NB4 (cell line): ENCODE data around the gene CFI.

Experiments used
- DNase-seq: peaks from one replicate; pipeline ENCODE4 v3.0.0; 2010; ENCODE audit warnings: low read depth
- H3K4me3 ChIP-seq: one replicate; pipeline ENCODE4 v1.5.1; 2011; ENCODE audit warnings: mild to moderate bottlenecking, low read depth, low read length, moderate library complexity
- MAX ChIP-seq: IDR thresholded peaks from 2 replicates; pipeline ENCODE4 v1.6.1; 2011; ENCODE audit warnings: low read depth, low read length
- MYC ChIP-seq: IDR thresholded peaks from 2 replicates; pipeline ENCODE4 v1.6.1; 2011; ENCODE audit warnings: low read depth, low read length
- POLR2A ChIP-seq: IDR thresholded peaks from 2 replicates; pipeline ENCODE4 v1.6.1; 2011; ENCODE audit warnings: mild to moderate bottlenecking; ENCODE audit not compliant: insufficient read length; ENCODE audit errors: extremely low read depth
- TF ChIP-seq, protein P1 (sequence below): IDR thresholded peaks from one replicate; pipeline ENCODE4 v1.5.1; 2012; ENCODE audit warnings: low read depth, low read length

Gene CFI

DNA sequence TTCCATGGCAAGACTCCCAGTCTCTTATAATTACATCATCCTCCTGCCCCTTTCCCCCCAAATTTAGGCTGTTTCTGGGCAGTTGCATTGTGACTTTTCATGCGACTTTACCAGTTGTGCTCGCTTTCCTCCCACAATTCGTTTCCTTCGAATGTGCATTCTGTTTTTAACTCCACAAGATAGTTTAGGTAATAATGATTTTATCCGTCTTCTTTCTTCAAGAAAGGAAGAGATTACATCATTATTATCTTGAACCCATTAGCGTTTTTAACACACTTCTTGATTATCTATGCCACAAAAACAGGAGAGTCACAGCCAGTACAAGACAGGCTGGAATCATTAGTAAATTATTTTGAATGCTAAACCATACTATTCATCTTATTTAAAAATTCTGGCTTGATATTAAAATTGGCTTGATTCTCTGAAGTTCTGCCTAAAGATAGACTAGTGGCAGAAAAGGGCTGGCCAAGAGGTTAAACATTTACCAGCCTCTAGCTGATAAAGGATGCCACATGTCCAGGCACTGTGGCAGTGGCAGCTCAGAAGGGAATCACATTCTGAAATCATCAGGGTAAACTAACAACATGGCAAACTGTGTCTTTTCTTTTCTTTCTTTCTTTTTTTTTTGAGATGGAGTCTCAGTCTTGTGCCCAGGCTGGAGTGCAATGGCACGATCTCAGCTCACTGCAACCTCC lies 52.3 kb downstream of the CFI start:
- TF ChIP-seq POLR2A: no peak
- no peak for TF ChIP-seq MYC
- TF ChIP-seq MAX: no peak
- TF ChIP-seq, protein P1, sequence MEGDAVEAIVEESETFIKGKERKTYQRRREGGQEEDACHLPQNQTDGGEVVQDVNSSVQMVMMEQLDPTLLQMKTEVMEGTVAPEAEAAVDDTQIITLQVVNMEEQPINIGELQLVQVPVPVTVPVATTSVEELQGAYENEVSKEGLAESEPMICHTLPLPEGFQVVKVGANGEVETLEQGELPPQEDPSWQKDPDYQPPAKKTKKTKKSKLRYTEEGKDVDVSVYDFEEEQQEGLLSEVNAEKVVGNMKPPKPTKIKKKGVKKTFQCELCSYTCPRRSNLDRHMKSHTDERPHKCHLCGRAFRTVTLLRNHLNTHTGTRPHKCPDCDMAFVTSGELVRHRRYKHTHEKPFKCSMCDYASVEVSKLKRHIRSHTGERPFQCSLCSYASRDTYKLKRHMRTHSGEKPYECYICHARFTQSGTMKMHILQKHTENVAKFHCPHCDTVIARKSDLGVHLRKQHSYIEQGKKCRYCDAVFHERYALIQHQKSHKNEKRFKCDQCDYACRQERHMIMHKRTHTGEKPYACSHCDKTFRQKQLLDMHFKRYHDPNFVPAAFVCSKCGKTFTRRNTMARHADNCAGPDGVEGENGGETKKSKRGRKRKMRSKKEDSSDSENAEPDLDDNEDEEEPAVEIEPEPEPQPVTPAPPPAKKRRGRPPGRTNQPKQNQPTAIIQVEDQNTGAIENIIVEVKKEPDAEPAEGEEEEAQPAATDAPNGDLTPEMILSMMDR: no peak
- no peak for DNase-seq
- no peak overlapping the region for H3K4me3 ChIP-seq

- no peak for DNase-seq
- TF ChIP-seq MAX (no peak), POLR2A (no peak), MYC (no peak)
- TF ChIP-seq, protein P1: no peak
Observed at GRCh38 chr4:109748114-109748513, 53.7 kb downstream of the CFI start.

DNA sequence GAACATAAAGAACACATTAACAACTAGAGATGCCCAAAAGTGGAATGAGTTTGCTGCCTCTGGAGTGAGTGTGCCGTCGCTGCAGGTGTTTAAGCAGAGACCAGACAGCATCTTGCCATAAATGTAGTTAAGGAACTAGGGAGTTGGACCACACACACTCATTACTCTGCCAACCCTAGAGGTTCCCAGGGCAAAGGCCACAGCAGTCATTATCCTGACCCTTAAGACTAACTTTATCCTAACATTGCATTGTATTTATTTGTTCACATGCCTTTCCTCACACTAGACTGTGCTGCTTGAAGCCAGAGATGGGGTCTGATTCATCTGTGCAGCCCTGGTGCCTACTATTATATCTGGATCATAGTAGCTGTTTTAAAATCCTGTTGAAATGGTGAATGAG lies 55.1 kb downstream of the CFI start:
- TF ChIP-seq, protein P1: no peak
- TF ChIP-seq MYC: no peak
- no peak for TF ChIP-seq POLR2A
- TF ChIP-seq MAX: no peak
- H3K4me3 ChIP-seq: no peak overlapping the region

More at GRCh38 chr4:109748114-109748513, 53.7 kb downstream of the CFI start:
- H3K4me3 ChIP-seq: no peak overlapping the region

GRCh38 chr4:109745830-109746229 lies 56.0 kb downstream of the CFI start:
- TF ChIP-seq, protein P1: no peak
- TF ChIP-seq MYC (no peak), MAX (no peak), POLR2A (no peak)
- DNase-seq: no peak
- no peak overlapping the region for H3K4me3 ChIP-seq

More for the DNA sequence above, 55.1 kb downstream of the CFI start:
- DNase-seq: no peak

DNA sequence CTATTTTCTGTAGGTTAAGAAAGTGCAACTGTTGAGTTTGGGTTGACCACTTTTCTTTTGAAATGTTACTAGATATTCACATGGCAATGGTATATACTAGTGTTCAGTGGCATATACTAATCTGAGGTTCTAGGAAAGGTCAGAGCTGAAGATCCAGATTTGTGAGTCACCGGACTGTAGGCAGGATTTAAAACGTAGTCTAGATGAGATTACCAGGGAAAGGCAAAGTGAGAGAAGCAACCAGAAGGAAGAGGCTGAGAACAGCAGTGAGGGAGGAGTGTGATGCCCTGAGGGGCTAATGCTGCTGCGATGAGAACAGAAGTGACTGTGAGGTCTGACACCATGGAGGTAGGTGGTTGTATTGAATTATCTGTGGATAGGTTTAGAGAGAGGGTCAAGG lies 62.3 kb downstream of the CFI start:
- H3K4me3 ChIP-seq: no peak overlapping the region
- TF ChIP-seq MAX: no peak
- TF ChIP-seq MYC: no peak
- TF ChIP-seq, protein P1: no peak
- DNase-seq: no peak

GRCh38 chr4:109738104-109738872 lies 63.5 kb downstream of the CFI start:
- no peak for DNase-seq
- TF ChIP-seq POLR2A (no peak), MYC (no peak), MAX (no peak)
- TF ChIP-seq, protein P1: no peak
- H3K4me3 ChIP-seq: no peak overlapping the region
